ENCODE results near the gene DENND11.

GRCh38 chr7:141675436-141676215, 26.3 kb downstream of the DENND11 start:
- no peak for TF ChIP-seq EZH2 (IDR thresholded peaks at IDR 0.05; ENCODE audit: borderline replicate concordance, insufficient read depth, low read depth, low read length, poor library complexity, severe bottlenecking)
- TF ChIP-seq CTCF (IDR thresholded peaks at IDR 0.05), result no peak
